ENCODE results near the gene RAB40C.

Gene RAB40C

GRCh38 chr16:628321-629061 is 38.6 kb downstream of the RAB40C start:
- DNase-seq (ENCODE audit: low spot score in 2 of 2): no peak
- in situ Hi-C loops (cut with MboI; ENCODE audit: low sequenced_read_pairs): no loop called here
- no peaks in the 10 kb centered on the region for H3K27me3 ChIP-seq (ENCODE audit: low read depth)
- H3K9me3 ChIP-seq: no peaks in the 10 kb centered on the region
- peaks cover 4% of the 10 kb centered on the region; the same call in 1 of the 2 replicates for H3K36me3 ChIP-seq (replicated peaks)
- no peaks in the 10 kb centered on the region for H3K4me1 ChIP-seq
- no peak overlapping the region for H3K4me3 ChIP-seq

- no peak for DNase-seq (ENCODE audit: low spot score in 2 of 2)
- Histone ChIP-seq H3K9me3 (no peaks in the 10 kb centered on the region), H3K27me3 (ENCODE audit: low read depth) (no peaks in the 10 kb centered on the region), H3K4me3 (no peak overlapping the region), H3K36me3 (replicated peaks) (peaks cover 12% of the 10 kb centered on the region; the same call in 1 of the 2 replicates), H3K4me1 (no peaks in the 10 kb centered on the region)
- in situ Hi-C loops (cut with MboI; ENCODE audit: low sequenced_read_pairs): no loop called here
Observed at GRCh38 chr16:629185-629832, 39.4 kb downstream of the RAB40C start.

DNA sequence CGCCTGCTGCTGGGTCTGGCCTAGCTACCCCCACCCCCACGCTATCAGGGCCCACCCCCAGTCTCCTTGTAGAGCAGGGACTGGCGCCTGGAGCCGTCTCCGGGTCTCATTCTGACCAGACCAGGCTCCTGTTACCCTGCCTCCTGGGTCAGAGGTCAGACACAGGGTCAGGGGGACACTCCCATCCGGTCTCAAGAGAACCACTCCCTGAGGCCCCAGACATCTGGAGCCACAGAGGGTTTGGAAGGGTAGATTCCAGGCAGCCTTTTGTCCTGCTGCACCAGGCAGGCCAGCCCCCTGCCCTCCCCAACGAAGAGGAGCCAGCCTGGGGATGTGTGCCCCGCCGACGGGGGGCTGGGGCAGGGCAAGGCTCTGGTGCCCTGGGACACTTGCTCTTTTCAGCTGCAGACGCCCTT is 40.0 kb downstream of the RAB40C start:
- DNase-seq (ENCODE audit: low spot score in 2 of 2): no peak
- no peak overlapping the region for H3K4me3 ChIP-seq
- no peaks in the 10 kb centered on the region for H3K9me3 ChIP-seq
- peaks cover 15% of the 10 kb centered on the region; the same call in 1 of the 2 replicates for H3K36me3 ChIP-seq (replicated peaks)
- H3K27me3 ChIP-seq (ENCODE audit: low read depth): no peaks in the 10 kb centered on the region
- H3K4me1 ChIP-seq: no peaks in the 10 kb centered on the region
- in situ Hi-C loops (cut with MboI; ENCODE audit: low sequenced_read_pairs): no loop called here

GRCh38 chr16:630249-630814 is 40.5 kb downstream of the RAB40C start:
- no peaks in the 10 kb centered on the region for H3K9me3 ChIP-seq
- no peaks in the 10 kb centered on the region for H3K27me3 ChIP-seq (ENCODE audit: low read depth)
- H3K4me1 ChIP-seq: no peaks in the 10 kb centered on the region
- no peak for DNase-seq (ENCODE audit: low spot score in 2 of 2)
- in situ Hi-C loops (cut with MboI; ENCODE audit: low sequenced_read_pairs): no loop called here
- no peak overlapping the region for H3K4me3 ChIP-seq
- H3K36me3 ChIP-seq (replicated peaks): peaks cover 15% of the 10 kb centered on the region; the same call in 1 of the 2 replicates

- in situ Hi-C loops (cut with MboI; ENCODE audit: low sequenced_read_pairs): no loop called here
- no peaks in the 10 kb centered on the region for H3K9me3 ChIP-seq
- no peak for DNase-seq (ENCODE audit: low spot score in 2 of 2)
- H3K4me3 ChIP-seq: no peak within 1 kb of the TSS
- no peaks in the 10 kb centered on the region for H3K27me3 ChIP-seq (ENCODE audit: low read depth)
- peaks cover 18% of the 10 kb centered on the region for H3K36me3 ChIP-seq (replicated peaks)
- H3K4me1 ChIP-seq: no peaks in the 10 kb centered on the region
Observed at GRCh38 chr16:630815-631405, 41.0 kb downstream of the RAB40C start, which contains the start of gene WFIKKN1. Gene WFIKKN1, plus strand, starts transcription at chr16:630985. Its CDS starts 269 bp downstream, at chr16:631254.

- Histone ChIP-seq H3K27me3 (ENCODE audit: low read depth) (no peaks in the 10 kb centered on the region), H3K4me3 (no peak overlapping the region), H3K4me1 (no peaks in the 10 kb centered on the region), H3K36me3 (replicated peaks) (peaks cover 19% of the 10 kb centered on the region), H3K9me3 (no peaks in the 10 kb centered on the region)
- in situ Hi-C loops (cut with MboI; ENCODE audit: low sequenced_read_pairs): no loop called here
- DNase-seq (ENCODE audit: low spot score in 2 of 2): no peak
Observed at GRCh38 chr16:631808-632358, 42.0 kb downstream of the RAB40C start.

DNA sequence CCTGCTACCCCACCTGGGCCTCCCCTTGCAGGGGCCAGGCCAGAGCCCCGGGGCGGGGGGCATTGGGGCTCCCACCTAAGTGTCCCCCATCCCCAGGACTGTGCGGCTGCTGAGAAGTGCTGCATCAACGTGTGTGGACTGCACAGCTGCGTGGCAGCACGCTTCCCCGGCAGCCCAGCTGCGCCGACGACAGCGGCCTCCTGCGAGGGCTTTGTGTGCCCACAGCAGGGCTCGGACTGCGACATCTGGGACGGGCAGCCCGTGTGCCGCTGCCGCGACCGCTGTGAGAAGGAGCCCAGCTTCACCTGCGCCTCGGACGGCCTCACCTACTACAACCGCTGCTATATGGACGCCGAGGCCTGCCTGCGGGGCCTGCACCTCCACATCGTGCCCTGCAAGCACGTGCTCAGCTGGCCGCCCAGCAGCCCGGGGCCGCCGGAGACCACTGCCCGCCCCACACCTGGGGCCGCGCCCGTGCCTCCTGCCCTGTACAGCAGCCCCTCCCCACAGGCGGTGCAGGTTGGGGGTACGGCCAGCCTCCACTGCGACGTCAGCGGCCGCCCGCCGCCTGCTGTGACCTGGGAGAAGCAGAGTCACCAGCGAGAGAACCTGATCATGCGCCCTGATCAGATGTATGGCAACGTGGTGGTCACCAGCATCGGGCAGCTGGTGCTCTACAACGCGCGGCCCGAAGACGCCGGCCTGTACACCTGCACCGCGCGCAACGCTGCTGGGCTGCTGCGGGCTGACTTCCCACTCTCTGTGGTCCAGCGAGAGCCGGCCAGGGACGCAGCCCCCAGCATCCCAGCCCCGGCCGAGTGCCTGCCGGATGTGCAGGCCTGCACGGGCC is 42.8 kb downstream of the RAB40C start:
- H3K4me3 ChIP-seq: no peak overlapping the region
- in situ Hi-C loops (cut with MboI; ENCODE audit: low sequenced_read_pairs): no loop called here
- peaks cover 5% of the 10 kb centered on the region; the same call in 1 of the 2 replicates for H3K4me1 ChIP-seq
- no peaks in the 10 kb centered on the region for H3K27me3 ChIP-seq (ENCODE audit: low read depth)
- H3K9me3 ChIP-seq: no peaks in the 10 kb centered on the region
- no peak for DNase-seq (ENCODE audit: low spot score in 2 of 2)
- H3K36me3 ChIP-seq (replicated peaks): peaks cover 19% of the 10 kb centered on the region

GRCh38 chr16:633336-634050 is 43.6 kb downstream of the RAB40C start:
- H3K4me1 ChIP-seq: peaks cover 5% of the 10 kb centered on the region; the same call in 1 of the 2 replicates
- no peaks in the 10 kb centered on the region for H3K27me3 ChIP-seq (ENCODE audit: low read depth)
- H3K9me3 ChIP-seq: no peaks in the 10 kb centered on the region
- H3K4me3 ChIP-seq: no peak overlapping the region
- H3K36me3 ChIP-seq (replicated peaks): peaks cover 19% of the 10 kb centered on the region
- DNase-seq (ENCODE audit: low spot score in 2 of 2): no peak
- in situ Hi-C loops (cut with MboI; ENCODE audit: low sequenced_read_pairs): no loop called here

DNA sequence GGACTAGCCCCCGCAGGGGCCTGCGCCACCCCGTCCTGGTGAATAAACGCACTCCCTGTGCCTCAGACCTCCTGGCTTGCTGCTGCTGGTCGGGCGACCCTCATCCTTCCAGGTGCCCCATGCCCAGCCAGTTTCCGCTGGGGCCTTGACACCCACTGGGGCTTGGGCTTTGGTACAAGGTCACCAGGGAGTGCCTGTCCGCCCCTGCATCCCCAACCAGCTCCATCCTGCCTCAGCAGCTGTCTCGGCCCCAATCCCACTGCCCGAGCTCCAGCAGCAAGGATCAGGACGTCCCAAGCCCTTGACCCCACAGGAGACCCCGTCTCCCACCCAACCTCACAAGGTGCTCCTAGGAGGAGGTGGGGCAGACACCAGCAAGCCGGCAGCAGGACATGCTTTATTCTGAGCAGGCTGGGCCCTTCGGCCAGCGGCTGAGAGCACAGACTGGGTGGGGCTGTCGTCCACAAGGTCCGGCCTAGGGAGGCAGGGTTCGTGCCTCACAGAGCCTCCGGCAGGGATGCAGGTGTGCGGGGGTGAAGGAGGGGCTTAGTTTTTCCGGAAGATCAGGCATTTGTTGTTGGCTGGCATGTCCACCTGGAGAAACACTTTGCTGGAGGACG is 44.3 kb downstream of the RAB40C start:
- in situ Hi-C loops (cut with MboI; ENCODE audit: low sequenced_read_pairs): no loop called here
- DNase-seq (ENCODE audit: low spot score in 2 of 2): no peak
- H3K4me3 ChIP-seq: no peak overlapping the region
- H3K4me1 ChIP-seq: peaks cover 5% of the 10 kb centered on the region; the same call in 1 of the 2 replicates
- H3K9me3 ChIP-seq: no peaks in the 10 kb centered on the region
- peaks cover 16% of the 10 kb centered on the region for H3K36me3 ChIP-seq (replicated peaks)
- no peaks in the 10 kb centered on the region for H3K27me3 ChIP-seq (ENCODE audit: low read depth)

DNA sequence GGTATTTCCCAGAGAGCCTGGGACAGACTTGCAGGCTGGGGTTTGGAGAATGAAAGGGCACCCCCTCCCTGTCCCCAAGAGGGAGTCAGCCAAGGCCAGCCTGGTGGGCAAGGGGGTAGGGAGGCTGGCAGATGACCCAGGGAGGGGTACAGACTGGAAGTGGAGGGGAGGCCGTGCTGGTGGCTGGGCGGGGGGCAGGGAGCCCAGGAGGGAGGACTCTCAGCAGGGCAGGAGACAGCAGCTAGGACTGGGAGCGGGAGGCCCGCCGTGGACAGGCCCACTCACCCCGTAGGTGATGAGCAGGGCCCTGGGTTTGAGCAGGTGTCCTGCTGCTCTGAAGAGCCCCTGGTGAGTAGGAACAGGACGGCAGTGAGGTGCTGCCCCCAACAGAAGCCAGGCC is 45.1 kb downstream of the RAB40C start:
- peaks cover 16% of the 10 kb centered on the region for H3K36me3 ChIP-seq (replicated peaks)
- H3K9me3 ChIP-seq: no peaks in the 10 kb centered on the region
- H3K4me3 ChIP-seq: peak overlapping the region; percentile 93
- DNase-seq (ENCODE audit: low spot score in 2 of 2): no peak
- peaks cover 5% of the 10 kb centered on the region; the same call in 1 of the 2 replicates for H3K4me1 ChIP-seq
- in situ Hi-C loops (cut with MboI; ENCODE audit: low sequenced_read_pairs): no loop called here
- H3K27me3 ChIP-seq (ENCODE audit: low read depth): no peaks in the 10 kb centered on the region

DNA sequence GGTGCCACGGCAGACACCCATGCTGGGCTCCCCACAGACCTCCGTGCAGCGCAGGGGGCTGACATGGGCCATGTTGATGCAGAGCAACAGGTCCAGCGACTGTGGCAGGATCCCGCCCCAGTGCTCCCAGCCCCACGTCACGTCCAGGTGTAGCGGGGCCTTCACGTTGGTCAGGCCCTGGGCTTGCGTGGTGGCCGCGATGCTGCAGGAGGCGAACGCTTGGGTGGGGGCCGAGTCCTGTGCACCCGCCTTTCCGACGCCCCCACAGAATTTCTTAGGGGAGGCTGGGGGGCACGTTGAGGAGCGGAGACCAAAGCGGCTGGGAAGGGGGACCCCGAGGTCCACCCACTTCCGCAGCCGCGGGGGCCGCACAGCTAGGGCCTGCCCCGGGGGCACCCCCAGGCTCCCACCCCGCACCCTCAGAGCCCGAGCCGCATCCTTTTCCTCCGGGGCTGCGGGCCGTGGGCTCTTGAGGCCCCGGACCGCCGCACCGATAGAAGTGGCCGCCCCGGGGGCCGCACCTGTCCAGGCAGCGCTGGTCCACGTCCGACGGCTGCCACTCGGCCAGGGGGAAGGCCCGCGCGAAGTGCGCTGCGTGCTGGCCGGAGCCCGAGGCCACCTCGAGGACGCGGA is 45.8 kb downstream of the RAB40C start:
- peak overlapping the region; percentile 93 for H3K4me3 ChIP-seq
- H3K36me3 ChIP-seq (replicated peaks): peaks cover 16% of the 10 kb centered on the region
- DNase-seq (ENCODE audit: low spot score in 2 of 2): no peak
- H3K9me3 ChIP-seq: no peaks in the 10 kb centered on the region
- H3K4me1 ChIP-seq: peaks cover 5% of the 10 kb centered on the region; the same call in 1 of the 2 replicates
- H3K27me3 ChIP-seq (ENCODE audit: low read depth): no peaks in the 10 kb centered on the region
- in situ Hi-C loops (cut with MboI; ENCODE audit: low sequenced_read_pairs): no loop called here

Measured in HAP-1 (cell line).